NOMO-1 (cell line): ENCODE measurements around the gene PPCDC.
"Not testable (repeated sequence)": the region's sequence is repeated elsewhere in the genome, so short reads cannot be mapped to it uniquely, and the experiment has no call there.

Experiments
- DNase-seq, 2 experiments: peaks; one replicate each; lab custom pipeline; 2025; ENCODE audit not compliant: unreplicated experiment in 2 of 2; lab: John Stamatoyannopoulos, UW

The PPCDC gene

DNA sequence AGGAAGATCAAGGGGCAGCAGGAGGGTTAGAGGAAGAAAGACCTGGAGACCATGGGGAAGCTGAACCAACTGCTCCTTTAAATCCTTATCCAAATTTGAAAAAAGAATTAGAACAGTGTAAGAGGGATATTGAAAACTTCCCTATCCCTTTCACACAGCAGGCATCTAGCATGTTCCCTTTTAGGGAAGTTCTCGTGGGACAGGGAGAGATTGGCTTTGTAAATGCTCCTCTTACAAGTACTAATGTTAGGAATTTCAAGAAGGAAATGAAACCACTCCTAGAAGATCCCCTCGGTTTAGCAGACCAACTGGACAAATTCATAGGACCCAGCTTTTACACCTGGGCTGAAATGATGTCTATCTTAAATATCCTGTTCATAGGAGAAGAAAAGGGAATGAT is 41.5 kb downstream of the PPCDC start:
- no peak for DNase-seq

DNA sequence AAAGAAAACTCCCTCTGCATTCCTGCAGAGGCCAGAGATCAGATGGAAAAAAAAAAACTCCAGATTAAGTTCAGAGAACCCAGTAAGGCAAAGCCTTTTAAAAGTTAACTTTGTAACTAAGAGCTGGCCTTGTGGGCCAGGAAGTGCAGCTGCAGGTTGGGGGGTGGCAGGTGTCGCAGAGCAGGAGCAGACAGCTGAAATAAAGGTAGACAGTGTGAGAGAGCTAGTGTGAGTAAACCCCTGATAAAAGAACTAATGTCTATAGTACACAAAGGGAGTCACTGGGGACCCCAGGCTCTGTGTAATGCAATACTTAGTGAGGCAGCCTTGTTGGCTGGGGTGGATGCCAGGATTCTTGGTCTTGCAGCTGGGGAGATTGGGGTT is 42.1 kb downstream of the PPCDC start:
- no peak for DNase-seq

DNA sequence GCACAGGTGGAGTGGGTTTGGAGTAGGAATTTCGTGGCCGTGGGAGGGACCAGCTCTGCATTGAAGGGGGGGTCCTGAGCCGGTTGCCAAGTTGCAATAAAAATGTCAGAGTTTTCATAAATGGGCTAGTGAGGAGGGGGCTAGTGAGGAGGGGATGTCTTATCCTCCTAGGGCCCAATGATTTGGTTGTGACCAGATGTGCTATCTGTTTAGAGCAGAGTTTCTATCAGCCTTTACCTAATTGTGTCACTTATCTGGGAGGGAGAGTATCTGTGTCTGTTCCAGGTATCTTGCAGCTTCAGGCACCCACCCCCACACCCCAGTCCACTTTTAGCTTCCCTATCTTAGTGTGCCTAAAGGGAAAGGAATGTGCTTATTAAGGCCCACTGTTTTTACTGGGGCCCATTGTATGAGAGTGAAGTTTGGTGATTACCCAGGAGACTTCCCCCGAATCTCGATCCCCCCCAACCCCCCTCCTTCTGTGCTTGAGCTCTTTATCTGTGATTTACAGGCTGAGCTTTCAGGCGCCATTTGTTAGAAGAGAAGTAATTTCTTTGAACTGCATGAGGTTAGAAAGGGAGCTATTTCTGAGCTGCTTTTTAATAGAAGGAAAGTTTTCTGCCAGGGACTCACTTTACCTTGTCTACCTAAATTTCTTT is 42.6 kb downstream of the PPCDC start:
- no peak for DNase-seq

DNA sequence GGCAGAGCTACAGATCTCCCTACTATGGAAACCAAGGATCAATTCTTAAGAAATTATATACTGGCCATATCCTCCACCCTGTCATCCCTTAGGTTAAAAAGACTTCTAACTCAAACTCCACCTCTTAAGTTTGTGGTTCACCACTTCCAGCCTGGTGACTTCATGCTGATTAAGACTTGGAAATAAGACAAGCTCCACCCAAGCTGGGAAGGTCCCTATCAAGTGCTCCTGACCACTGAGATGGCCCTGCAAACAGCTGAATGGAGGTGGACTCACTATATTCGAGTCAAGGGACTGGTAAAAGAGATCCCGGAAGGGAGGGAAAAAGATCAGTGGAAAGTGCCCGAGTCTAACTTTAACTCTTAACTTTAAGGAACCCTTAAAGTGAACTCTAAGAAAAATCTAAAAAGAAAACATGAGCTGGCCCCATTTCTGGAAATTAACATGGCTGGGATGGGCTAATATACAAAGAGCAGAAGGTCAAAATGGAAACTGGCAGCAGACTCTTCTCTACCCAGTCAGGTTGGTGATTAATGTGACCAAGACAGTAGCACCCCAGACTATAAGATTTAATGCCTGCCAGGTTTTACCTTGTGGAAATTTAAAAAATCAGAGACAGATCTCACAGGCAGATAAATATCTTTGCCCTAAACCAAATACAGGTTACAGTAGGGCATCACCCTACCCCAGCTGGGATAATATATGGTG is 43.9 kb downstream of the PPCDC start:
- DNase-seq: peak in 1 of 2 experiments; percentile 58

GRCh38 chr15:75068748-75069147 is 45.4 kb downstream of the PPCDC start:
- no peak for DNase-seq

DNA sequence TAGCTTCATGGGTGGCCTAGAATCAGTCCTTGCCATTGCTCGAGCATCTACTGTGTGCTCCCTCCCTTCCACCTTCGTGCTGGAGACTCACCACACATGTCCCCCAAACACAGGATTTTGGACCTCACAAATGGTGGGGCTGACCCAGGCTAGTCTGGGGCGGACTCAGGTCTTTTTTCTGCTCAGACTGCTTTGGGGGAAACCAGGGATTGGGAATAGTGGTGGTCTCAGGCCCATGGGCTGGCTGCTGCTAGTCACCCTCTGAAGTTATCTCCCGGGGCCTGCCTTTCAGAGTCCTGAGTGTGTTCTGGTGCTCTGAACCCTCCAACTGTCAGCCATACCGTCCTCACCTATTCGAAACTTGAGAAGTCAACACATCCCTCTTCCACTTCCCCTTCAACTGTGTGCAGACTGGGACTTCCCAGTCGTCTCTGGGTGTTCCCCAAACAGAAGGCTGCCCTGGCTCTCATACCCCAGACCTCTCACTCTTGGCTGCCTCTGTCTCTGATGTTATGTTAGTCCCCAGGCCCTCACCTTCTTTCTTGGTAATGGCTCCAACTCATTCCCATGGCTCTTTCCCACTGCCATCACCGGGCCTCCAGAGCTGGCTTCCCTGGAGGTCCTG is 46.0 kb downstream of the PPCDC start:
- DNase-seq: peak; percentile 69 to 80

GRCh38 chr15:75070674-75071073 is 47.3 kb downstream of the PPCDC start:
- DNase-seq: no peak

GRCh38 chr15:75073197-75073596 is 49.8 kb downstream of the PPCDC start:
- DNase-seq: peak in 1 of 2 experiments; percentile 33

GRCh38 chr15:75076277-75076676 is 52.9 kb downstream of the PPCDC start:
- no peak for DNase-seq

- DNase-seq: not testable (repeated sequence)
Measured at GRCh38 chr15:75077551-75077961, 54.2 kb downstream of the PPCDC start.

DNA sequence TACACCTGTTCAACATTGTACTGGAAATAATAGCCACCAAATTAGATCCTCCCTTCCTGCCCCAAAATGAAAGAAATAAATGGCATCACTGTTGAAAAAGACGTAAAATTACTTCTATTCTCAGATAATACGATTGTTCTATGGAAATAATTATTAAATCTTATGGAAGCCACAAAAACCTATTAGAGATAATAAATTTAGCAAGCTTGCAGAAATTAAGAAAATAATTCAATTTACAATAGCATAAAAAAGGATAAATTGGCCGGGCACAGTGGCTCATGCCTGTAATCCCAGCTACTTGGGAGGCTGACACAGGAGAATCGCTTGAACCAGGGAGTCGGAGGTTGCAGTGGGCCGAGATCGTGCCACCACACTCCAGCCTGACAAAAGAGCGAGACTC is 57.8 kb downstream of the PPCDC start:
- no peak for DNase-seq

GRCh38 chr15:75082689-75083088 is 59.3 kb downstream of the PPCDC start:
- no peak for DNase-seq

- DNase-seq: not testable (repeated sequence)
Measured at GRCh38 chr15:75085708-75086107, 62.3 kb downstream of the PPCDC start.

DNA sequence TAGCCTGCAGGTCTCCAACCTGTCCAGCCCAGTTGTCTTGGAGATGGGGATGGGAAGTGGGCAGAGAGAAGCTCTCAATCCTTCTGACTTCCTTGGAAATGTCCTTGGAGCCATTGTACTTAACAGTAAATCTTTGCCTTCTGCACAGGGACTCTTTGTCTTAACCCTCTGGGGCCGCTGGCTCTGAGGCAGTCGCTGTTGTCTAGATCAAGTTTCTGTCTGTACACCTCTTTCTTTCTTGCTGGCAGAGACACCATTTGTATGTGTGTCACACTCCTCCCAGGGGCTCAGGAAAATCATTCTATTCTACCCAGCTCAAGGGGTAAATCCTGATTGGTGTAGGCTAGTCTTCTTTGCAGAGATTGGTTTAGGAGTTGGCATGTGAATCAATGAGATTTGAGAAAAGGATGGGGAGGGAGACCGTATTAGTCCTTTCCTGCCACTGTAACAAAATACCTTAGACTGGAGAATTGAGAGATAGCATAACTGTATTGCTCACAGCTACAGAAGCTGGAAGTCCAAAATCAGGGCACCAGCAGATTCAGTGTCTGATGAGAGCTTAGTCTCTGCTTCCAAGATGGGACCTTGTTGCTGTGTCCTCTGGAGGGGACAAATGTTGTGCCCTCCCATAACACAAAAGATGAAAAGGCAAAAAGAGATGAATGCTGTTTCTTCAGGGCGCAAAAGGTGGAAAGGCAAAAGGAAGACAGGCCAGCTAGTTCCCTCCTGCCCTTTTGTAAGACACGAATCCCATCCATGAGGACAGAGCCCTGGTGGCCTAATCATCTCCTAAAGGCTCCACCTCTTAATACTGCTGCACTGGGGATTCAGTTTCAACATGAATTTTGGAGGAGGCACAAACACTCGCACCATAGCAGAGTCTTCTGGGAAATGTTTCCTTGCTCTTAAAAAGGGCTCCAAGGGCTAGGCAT is 66.3 kb downstream of the PPCDC start:
- no peak for DNase-seq

DNA sequence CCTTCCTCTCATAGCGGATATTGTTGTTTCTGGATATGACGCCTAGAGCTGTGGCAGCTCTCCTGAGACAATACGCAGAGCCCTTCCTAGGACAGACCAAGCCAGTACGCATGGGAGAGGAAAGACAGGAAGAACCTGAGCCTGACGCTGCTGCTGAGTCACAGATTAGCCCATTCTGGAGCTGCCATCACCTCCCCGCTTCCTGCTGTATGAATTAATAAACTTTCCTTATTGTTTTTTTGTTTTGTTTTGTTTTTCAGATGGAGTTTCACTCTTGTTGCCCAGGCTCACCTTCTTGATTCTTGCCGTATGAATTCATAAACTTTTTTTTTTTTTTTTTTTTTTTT is 67.0 kb downstream of the PPCDC start:
- DNase-seq: no peak

GRCh38 chr15:75091814-75092213 is 68.4 kb downstream of the PPCDC start:
- no peak for DNase-seq

DNA sequence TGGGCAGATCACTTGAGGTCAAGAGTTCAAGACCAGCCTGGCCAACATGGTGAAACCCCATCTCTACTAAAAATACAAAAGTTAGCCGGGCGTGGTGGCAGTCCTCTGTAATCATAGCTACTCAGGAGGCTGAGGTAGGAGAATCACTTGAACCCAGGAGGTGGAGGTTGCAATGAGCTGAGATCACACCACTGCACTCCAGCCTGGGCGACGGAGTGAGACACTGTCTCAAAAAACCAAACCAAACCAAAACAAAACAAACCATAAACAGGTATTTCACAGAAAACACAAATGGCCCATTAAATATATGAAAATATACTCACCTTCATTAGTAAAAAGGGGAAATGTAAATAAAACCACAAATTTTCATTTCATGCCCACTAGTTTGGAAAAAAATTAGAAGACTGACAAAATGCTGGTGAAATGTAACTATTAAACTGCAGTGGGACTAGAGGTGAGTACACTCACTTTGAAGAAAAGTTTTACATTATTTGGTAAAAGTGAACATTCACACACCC is 71.6 kb downstream of the PPCDC start:
- DNase-seq: not testable (repeated sequence)

- DNase-seq: no peak
Measured at GRCh38 chr15:75095594-75095993, 72.2 kb downstream of the PPCDC start.

GRCh38 chr15:75097939-75098338 is 74.5 kb downstream of the PPCDC start:
- DNase-seq: no peak

DNA sequence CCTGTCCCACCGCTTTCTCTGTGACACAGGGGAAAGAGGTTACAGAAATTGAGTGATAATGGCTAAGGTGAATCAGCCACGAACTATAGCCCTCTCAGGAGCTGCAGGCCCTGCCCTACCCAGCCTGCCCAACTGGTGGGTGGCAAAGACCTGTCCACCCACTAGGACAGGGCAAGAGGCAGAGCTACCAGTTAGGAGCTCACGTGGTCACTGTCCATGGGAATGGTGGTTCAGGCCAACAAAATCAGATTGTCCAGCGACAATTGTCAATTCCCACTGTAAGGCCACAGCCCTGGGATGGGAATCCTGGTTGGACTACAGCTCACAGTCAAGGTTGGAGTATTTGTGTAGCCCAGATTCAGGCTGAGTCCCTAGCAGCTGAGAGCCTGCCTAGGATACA is 75.0 kb downstream of the PPCDC start:
- DNase-seq: no peak
